ENCODE measurements around the gene CCDC28B.

DNA sequence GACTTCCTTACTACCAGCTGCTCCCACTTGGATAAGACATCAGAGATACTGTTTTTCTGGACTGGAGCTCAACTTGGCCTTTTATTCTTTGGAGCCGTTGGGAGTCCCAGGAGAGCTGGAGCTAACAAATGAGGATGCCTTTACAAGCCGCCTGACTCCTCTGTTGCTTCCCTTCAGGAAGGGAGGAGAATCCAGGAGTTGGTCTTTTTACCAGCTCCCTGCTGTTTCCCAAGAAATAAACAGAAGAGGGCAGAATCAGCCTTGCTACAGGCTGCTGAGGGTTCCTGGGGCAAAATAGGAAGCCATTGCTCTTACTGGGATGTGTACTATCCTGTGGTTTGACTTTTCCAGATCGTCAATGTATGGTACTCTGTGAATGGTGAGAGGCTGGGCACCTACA is 23.3 kb downstream of the CCDC28B start:
- TF ChIP-seq, protein P1, sequence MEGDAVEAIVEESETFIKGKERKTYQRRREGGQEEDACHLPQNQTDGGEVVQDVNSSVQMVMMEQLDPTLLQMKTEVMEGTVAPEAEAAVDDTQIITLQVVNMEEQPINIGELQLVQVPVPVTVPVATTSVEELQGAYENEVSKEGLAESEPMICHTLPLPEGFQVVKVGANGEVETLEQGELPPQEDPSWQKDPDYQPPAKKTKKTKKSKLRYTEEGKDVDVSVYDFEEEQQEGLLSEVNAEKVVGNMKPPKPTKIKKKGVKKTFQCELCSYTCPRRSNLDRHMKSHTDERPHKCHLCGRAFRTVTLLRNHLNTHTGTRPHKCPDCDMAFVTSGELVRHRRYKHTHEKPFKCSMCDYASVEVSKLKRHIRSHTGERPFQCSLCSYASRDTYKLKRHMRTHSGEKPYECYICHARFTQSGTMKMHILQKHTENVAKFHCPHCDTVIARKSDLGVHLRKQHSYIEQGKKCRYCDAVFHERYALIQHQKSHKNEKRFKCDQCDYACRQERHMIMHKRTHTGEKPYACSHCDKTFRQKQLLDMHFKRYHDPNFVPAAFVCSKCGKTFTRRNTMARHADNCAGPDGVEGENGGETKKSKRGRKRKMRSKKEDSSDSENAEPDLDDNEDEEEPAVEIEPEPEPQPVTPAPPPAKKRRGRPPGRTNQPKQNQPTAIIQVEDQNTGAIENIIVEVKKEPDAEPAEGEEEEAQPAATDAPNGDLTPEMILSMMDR (IDR thresholded peaks at IDR 0.05): no peak
- TF ChIP-seq POLR2A (IDR thresholded peaks at IDR 0.05; ENCODE audit: low read depth) (no peak), POLR2AphosphoS5 (IDR thresholded peaks at IDR 0.05) (no peak), EP300 (IDR thresholded peaks at IDR 0.05) (no peak)
